Fibroblast of upper back skin (primary cell): ENCODE measurements around the gene C12orf54.
"Not testable (repeated sequence)": the region's sequence is repeated elsewhere in the genome, so short reads cannot be mapped to it uniquely, and the experiment has no call there.

ENCODE experiments used
- DNase-seq: peaks from one replicate; pipeline ENCODE4 v3.0.0-alpha.2; 2013

The C12orf54 gene

DNA sequence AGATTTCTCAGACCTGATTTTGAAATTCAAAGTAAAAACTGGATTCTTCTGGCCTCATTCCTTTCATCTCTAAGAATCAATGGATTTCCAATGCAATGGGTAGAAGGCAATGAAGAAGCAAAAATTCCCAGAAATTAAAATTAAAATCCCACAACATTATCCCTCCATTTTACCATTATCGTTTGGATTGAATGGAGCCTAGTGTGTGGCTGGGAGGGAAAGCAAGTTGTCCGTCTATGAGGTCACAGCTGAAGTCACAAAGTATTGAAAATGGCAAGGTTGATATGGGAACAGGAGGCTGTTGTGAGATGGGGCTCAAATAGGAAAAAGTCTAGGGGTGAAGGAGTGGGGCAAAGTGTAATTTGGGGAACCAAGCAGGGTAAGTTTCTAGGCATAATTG, at the start of gene C12orf54:
C12orf54 (plus strand) TSS at position 301 of the 400 bp plus-strand sequence. CDS start 799 bp downstream, outside the sequence.
- no peak for DNase-seq

GRCh38 chr12:48434016-48434415, 48.3 kb upstream of the C12orf54 start:
- DNase-seq: not testable (repeated sequence)

DNA sequence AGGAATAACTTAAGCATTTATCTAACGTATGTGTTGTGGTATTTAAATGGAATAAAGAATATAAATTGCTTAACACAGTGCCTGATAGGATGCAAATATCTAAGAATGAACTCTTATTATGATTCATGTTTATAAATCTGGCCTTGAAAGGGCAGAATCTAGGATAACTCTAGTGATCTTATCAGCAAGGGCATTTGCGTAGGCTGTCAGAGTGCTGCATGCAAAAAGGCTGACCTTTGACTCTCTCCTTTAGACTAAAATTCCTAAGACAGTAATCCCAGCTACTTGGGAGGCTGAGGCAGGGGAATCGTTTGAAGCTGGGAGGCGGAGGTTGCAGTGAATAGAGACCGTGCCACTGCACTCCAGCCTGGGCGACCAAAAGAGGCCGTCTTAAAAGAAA, 41.2 kb upstream of the C12orf54 start:
- DNase-seq: no peak

DNA sequence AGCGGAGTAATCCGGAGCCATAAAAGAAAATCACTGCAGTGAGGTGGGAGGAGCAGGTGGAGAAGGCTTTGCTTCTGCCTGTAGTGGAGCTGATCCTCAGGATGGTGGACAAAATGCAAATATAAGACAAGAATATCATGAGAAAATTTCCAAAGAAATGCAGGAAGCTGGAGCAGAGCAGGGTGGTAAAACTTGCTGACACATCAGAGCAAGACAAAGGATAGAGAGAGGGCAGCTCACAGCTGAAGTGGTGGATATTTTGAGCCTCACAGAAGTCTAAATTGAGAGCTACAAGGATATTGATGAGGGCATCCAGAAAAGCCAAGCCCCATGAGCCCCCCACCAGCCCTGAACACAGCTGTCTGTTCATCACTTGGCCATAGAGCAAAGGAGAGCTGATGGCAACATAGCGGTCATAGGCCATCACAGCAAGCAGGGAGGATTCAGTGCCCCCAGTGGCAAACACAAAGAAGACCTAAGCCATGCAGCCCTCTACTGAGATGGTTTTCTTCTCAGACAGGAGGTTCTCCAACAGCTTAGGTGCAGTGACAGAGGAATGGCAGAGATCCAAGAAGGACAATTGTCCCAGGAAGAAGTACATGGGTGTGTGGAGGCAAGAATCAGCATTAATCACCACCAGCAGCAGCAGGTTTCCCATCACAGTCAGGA, 40.0 kb upstream of the C12orf54 start:
- DNase-seq: no peak

- no peak for DNase-seq
Measured at GRCh38 chr12:48445538-48445937, 36.8 kb upstream of the C12orf54 start.

GRCh38 chr12:48446161-48446776, 36.0 kb upstream of the C12orf54 start:
- DNase-seq: no peak

- no peak for DNase-seq
Measured at GRCh38 chr12:48447755-48448154, 34.5 kb upstream of the C12orf54 start.

GRCh38 chr12:48451372-48451771, 30.9 kb upstream of the C12orf54 start:
- no peak for DNase-seq

DNA sequence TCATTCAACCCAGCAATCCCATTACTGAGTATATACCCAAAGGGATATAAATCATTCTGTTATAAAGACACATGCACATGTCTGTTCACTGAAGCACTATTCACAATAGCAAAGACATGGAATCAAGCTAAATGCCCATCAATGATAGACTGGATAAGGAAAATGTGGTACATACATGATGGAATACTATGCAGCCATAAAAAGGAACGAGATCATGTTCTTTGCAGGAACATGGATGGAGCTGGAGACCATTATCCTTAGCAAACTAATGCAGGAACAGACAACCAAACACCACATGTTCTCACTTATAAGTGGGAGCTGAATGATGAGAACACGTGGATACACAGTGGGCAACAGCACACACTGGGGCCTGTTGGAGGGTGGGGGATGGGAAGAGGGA, 29.3 kb upstream of the C12orf54 start:
- not testable (repeated sequence) for DNase-seq

- DNase-seq: peak; percentile 2
Measured at GRCh38 chr12:48454667-48455066, 27.6 kb upstream of the C12orf54 start.

DNA sequence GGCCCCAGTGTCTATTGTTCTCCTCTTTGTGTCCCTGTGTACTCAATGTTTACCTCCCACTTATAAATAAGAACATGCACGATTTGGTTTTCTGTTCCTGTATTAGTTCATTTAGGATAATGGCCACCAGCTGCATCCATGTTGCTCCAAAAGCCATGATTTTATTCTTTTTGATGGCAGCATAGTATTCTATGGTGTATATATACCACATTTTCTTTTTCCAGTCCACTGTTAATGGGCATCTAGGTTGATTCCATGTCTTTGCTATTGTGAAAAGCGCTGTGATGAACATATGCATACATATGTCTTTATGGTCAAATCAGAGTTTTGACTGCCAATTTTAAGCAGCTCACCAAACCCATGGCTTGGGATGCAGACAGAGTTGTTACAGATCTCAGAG, 27.2 kb upstream of the C12orf54 start:
- no peak for DNase-seq

DNA sequence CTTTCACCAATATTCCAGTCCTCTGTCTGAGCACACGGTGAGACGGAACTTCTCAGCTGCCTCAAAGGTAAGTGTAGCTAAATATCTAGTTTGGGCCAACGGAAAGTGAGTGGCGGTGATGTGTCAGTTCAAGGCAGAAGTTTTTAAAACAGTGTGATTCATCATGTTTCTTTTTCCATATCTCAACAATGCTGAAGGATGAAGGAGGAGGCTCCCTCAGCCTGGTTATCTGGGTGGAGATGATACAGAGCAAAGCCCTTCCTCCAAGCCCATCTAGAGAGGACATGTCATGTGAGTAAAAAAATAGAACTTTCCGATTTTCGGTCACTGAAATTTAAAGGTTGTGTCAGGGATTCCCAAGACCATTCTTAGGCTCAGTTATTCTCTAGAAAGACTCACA, 23.0 kb upstream of the C12orf54 start:
- DNase-seq: no peak

GRCh38 chr12:48469027-48469426, 13.3 kb upstream of the C12orf54 start:
- DNase-seq: not testable (repeated sequence)

GRCh38 chr12:48472259-48472658, 10.0 kb upstream of the C12orf54 start, which contains the start of gene ANP32D:
ANP32D (plus strand) TSS chr12:48472559; CDS start chr12:48472665, 106 bp downstream.
- no peak for DNase-seq

DNA sequence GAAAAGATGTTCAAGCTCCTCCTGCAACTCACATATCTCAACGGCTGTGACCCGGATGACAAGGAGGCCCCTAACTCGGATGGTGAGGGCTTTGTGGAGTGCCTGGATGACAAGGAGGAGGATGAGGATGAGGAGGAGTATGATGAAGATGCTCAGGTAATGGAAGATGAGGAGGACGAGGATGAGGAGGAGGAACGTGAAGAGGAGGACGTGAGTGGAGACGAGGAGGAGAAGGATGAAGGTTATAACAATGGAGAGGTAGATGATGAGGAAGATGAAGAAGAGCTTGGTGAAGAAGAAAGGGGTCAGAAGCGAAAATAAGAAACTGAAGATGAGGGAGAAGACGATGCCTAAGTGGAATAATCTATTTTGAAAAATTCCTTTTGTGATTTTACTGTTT, 9.2 kb upstream of the C12orf54 start:
- no peak for DNase-seq

GRCh38 chr12:48474497-48474896, 7.8 kb upstream of the C12orf54 start:
- not testable (repeated sequence) for DNase-seq

- no peak for DNase-seq
Measured at GRCh38 chr12:48482930-48483329, 632 bp downstream of the C12orf54 start.

DNA sequence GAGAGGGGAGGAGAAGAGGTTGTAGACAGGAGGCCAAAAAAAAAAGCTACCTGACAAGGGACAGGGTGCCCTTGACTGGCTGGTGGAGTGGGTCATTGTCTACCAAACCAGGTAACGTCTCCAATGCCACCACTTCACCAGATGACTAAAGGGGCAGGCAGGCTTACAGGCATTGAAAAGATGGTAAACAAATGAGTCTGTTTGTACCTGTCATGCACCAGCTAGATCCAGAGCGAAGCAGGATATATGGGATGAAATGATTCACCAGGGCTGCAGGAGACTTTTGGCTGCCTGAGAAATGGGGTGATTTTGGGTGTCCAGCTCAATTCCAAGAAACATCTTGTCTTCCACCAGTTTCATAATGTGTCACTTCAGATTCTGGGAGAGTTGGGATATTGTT, 4.0 kb downstream of the C12orf54 start:
- DNase-seq: no peak

DNA sequence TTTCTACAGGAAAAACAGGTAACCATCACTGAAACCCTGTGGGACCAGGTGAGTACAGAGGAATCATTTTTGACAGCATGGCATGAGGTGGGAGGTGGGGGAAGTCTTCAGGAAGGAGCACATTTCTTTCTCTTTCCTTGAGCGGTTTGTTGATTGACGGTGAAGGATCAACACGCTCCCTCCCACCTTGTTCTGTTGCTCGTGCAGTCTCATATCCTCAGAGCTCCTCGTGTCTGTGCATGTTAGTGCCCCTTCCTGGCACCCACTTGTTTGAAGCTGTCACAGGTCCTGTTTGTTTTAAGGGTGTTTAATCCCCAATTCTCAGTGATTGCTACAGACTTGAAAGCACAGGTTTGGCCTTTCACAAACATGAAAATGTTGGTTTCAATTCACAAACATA, 4.4 kb downstream of the C12orf54 start:
- no peak for DNase-seq

- DNase-seq: peak; percentile 35
Measured at GRCh38 chr12:48489012-48489411, 6.7 kb downstream of the C12orf54 start.

GRCh38 chr12:48489456-48489855, 7.2 kb downstream of the C12orf54 start:
- DNase-seq: not testable (repeated sequence)

DNA sequence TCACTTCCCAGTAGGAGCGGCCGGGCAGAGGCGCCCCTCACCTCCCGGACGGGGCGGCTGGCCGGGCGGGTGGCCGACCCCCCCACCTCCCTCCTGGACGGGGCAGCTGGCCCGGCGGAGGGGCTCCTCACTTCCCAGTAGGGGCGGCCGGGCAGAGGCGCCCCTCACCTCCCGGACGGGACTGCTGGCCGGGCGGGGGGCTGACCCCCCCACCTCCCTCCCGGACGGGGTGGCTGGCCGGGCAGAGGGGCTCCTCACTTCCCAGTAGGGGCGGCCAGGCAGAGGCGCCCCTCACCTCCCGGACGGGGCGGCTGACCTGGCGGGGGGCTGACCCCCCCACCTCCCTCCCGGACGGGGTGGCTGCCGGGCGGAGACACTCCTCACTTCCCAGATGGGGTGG, 18.0 kb downstream of the C12orf54 start:
- not testable (repeated sequence) for DNase-seq

DNA sequence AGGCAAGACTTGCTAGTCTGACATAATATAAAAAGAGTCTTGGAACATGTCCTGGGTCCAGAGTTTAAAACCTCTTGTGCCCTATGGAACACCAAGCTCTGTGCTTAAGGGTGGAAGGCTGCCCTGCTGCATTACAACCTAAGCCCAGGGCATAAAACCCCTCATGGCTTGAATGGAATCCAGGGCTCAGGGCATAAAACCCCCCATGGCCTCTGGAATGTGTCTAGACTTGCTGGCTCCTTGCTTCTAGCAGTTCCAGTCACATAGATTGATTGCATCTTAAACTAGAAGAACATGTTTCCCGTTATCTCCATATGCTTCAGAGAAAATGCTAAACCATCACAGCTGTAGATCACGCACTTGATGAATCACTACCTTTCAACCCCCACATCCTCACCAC, 24.5 kb downstream of the C12orf54 start:
- DNase-seq: not testable (repeated sequence)

GRCh38 chr12:48508987-48509386, 26.7 kb downstream of the C12orf54 start:
- DNase-seq: no peak

DNA sequence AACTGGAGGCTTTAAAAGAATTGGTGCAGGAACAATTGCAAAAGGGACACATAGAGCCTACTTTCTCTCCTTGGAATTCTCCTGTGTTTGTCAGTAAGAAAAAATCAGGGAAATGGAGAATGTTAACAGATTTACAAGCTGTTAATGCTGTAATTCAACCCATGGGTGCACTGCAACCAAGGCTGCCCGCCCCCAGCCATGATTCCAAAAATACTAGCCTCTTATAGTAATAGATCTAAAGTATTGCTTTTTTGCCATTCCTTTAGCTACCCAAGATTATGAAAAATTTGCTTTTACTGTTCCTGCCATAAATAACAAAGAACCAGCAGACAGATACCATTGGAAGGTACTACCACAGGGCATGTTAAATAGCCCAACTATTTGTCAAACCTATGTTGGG, 27.8 kb downstream of the C12orf54 start:
- no peak for DNase-seq
